HepG2 (cell line): ENCODE data around the gene DSG2.

ENCODE experiments used
- EZH2 ChIP-seq: conservative IDR thresholded peaks from 2 replicates; pipeline ENCODE4 v1.6.1; 2012; ENCODE audit warnings: mild to moderate bottlenecking, low read depth, low read length, moderate library complexity
- ZC3H13 ChIP-seq: sonication (generic); formaldehyde crosslinking; IDR thresholded peaks from 2 replicates; pipeline ENCODE4 v1.8.1; 2023; ENCODE audit warnings: mild to moderate bottlenecking, missing genetic modification reagents, moderate library complexity

DNA sequence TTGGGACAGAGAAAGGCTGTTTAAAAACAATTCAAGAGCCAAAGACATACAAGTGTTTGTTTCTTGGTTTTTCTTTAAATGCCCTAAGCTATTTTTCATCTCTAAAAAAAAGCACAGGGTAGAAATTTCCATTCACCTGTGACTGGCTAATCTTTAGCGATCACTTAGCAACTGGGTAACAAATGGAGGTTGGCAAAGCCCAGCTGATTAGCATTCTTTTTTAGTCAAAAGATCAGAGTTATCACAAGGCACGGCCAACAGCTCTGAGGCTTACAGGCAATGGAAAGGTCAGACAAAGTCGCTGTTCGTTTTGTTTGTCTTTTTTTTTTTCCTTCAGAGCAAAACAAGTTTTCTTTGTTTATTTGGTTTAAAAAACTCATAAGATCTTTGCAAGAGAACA is 64.7 kb downstream of the DSG2 start:
- TF ChIP-seq ZC3H13 (CRISPR knock-in tag) (no peak), EZH2 (no peak)
